Loucy (cell line): Measurements from ENCODE around the gene C1RL.

ENCODE experiments used
- CTCF ChIP-seq: fragments of 200-600 bp; sonication (generic); conservative IDR thresholded peaks from 2 replicates; pipeline ENCODE4 v1.5.1; 2014; ENCODE audit warnings: mild to moderate bottlenecking, antibody characterized with exemption, low read length
- EZH2phosphoT487 ChIP-seq: fragments of 200-600 bp; IDR thresholded peaks from 2 replicates; pipeline ENCODE4 v1.6.1; 2018; ENCODE audit warnings: antibody characterized with exemption, mild to moderate bottlenecking, moderate library complexity, borderline replicate concordance

- no peak for TF ChIP-seq CTCF
- no peak for TF ChIP-seq EZH2phosphoT487
These were observed 17.3 kb downstream of the C1RL start for GRCh38 chr12:7091660-7092228.
